Thymus (tissue), 11 donors: Measurements from ENCODE around the gene GNPTAB. TPM values are rescaled to one million over a fixed set of nuclear protein-coding genes. Genes with fewer than 3 reads are reported as not detected.
"Not testable (repeated sequence)": the region's sequence is repeated elsewhere in the genome, so short reads cannot be mapped to it uniquely, and the experiment has no call there.

Experiments used
- DNase-seq, 9 donors: peaks; one replicate each; pipeline ENCODE4 v3.0.0-alpha.2; 2013; ENCODE audit warnings: low spot score in 9 of 9, low read depth in 6 of 9, missing footprints in 1 of 9
- H3K27ac ChIP-seq, 2 donors: one replicate each; pipeline ENCODE4 v1.5.1; 2013; ENCODE audit warnings: control low read depth in 1 of 2, low read depth in 1 of 2, low read length in 1 of 2, mild to moderate bottlenecking in 1 of 2, moderate library complexity in 1 of 2
- H3K27me3 ChIP-seq, 2 donors: one replicate each; pipeline ENCODE4 v1.5.1; 2013; ENCODE audit warnings: low read length in 1 of 2; ENCODE audit not compliant: control insufficient read depth in 2 of 2, insufficient read depth in 1 of 2
- H3K36me3 ChIP-seq, 2 donors: one replicate each; pipeline ENCODE4 v1.5.1; 2013; ENCODE audit warnings: low read length in 1 of 2, mild to moderate bottlenecking in 1 of 2, moderate library complexity in 1 of 2; ENCODE audit not compliant: control insufficient read depth in 2 of 2, insufficient read depth in 2 of 2
- H3K4me1 ChIP-seq, 2 donors: one replicate each; pipeline ENCODE4 v1.5.1; 2013; ENCODE audit warnings: low read length in 2 of 2; ENCODE audit not compliant: control insufficient read depth in 2 of 2, insufficient read depth in 2 of 2
- H3K4me3 ChIP-seq, 2 donors: one replicate each; pipeline ENCODE4 v1.5.1; 2013; ENCODE audit warnings: low read length in 2 of 2, control low read depth in 1 of 2, mild to moderate bottlenecking in 1 of 2
- H3K9me3 ChIP-seq, 2 donors: one replicate each; pipeline ENCODE4 v1.5.1; 2013; ENCODE audit warnings: low read length in 1 of 2, mild to moderate bottlenecking in 1 of 2; ENCODE audit not compliant: control insufficient read depth in 2 of 2, insufficient read depth in 1 of 2
- WGBS: extraction: QIAGEN DNeasy Blood & Tissue Kit; methylation state at CpG from one replicate; pipeline ENCODE4 v1.1.7; 2013; 5-methylcytosine and 5-hydroxymethylcytosine counted together
- polyA plus RNA-seq: library from polyadenylated mRNA; stranded (reverse); fragments of 200-250 nt; gene quantifications from one replicate; pipeline ENCODE4 v1.2.3, GENCODE V29; 2013
- total RNA-seq: library from RNA; stranded (reverse); fragments of 120-200 nt; gene quantifications from one replicate; pipeline ENCODE4 v1.2.4, GENCODE V29; 2013
- donor health status: healthy.

Gene GNPTAB
- total and polyA plus RNA-seq, 2 donors = 20.6 to 44.8 TPM

DNA sequence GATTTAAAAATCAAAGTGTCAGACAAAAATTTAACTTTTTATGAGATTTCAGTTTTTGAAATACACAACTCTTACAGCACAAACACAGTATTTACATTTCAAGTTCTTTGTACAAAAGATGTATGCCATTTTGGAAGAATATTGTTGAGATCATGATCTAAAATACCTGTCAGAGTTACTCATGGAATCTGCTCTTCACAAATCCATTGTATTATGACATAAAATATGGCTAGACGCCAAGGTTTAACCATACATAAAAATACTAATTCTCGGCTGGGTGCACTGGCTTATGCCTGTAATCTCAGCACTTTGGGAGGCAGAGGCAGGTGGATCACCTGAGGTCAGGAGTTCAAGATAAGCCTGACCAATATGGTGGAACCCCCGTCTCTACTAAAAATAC lies 85.3 kb downstream of the GNPTAB start:
- no peak for DNase-seq
- 95% methylated on average over 3 of the region's 3 CpGs for WGBS
- Histone ChIP-seq H3K9me3 (no peaks in the 10 kb centered on the region), H3K4me1 (peaks cover 0 to 12% of the 10 kb centered on the region in 2 donors), H3K36me3 (peaks cover 11 to 48% of the 10 kb centered on the region in 2 donors), H3K27ac (no peak overlapping the region), H3K4me3 (no peak overlapping the region), H3K27me3 (no peaks in the 10 kb centered on the region)

DNA sequence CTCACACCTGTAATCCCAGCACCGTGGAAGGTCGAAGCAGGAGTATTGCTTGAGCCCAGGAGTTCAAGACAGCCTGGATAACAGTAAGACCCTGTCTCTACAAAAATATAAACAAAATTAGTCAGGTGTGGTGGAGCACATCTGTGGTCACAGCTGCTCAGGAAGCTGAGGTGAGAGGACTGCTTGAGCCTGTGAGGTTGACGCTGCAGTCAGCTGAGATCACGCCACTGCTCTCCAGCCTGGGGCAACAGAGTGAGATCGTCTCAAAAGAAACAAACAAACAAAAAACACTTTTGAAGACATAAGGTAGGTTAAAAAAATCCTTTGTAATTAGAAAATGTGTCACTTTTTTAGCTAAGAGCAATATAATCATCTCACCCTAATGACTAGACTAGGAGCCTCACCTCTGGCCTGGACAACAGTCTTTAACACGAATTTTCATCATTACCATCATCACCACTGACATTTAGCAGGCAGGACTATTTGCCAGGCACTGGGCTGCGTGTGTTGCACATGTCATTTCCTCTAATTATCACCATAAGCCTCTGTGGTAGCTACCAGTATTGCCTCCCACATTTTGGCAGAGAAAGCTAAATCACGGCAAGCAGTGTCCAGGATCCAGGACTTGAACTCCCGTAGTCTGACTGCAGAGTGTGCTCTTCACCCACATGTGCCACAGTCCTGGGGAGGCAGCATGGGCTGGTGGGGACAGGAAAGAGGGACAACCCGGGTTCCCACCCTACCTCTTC lies 86.9 kb downstream of the GNPTAB start:
- Histone ChIP-seq H3K27ac (peak overlapping the region; percentile 55 to 77), H3K9me3 (no peaks in the 10 kb centered on the region), H3K36me3 (peaks cover 7 to 36% of the 10 kb centered on the region in 2 donors), H3K4me1 (peaks cover 0 to 12% of the 10 kb centered on the region in 2 donors), H3K27me3 (no peaks in the 10 kb centered on the region), H3K4me3 (no peak overlapping the region)
- peak in 6 of 9 donors; percentile 12 to 62 (median 34) for DNase-seq
- 64% methylated on average over 10 of the region's 10 CpGs for WGBS

DNA sequence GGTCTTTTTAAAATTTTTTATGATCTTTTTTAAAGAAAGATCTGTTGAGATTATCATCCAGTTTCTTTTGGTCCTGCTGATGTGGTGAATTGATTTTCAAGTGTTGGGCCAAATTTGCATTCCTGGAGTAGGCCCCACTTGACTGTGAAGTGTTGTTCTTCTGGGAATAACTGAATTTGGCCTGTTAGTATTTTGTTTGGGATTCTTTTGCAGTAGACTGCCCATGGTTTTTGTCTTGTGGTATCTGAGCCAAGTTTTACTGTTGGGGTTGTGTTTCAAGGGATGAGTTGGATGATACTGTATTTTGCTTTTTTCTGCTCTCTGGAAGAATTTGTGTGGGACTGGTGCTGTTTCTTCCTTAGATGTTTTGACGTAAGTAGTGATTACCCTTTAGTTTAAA lies 87.5 kb downstream of the GNPTAB start:
- WGBS = 97% methylated on average over 1 of the region's 1 CpG
- Histone ChIP-seq H3K36me3 (peaks cover 7 to 32% of the 10 kb centered on the region in 2 donors), H3K9me3 (no peaks in the 10 kb centered on the region), H3K4me1 (peaks cover 0 to 12% of the 10 kb centered on the region in 2 donors), H3K4me3 (no peak overlapping the region), H3K27ac (peak overlapping the region in 1 of 2 donors; percentile 57), H3K27me3 (no peaks in the 10 kb centered on the region)
- no peak for DNase-seq

DNA sequence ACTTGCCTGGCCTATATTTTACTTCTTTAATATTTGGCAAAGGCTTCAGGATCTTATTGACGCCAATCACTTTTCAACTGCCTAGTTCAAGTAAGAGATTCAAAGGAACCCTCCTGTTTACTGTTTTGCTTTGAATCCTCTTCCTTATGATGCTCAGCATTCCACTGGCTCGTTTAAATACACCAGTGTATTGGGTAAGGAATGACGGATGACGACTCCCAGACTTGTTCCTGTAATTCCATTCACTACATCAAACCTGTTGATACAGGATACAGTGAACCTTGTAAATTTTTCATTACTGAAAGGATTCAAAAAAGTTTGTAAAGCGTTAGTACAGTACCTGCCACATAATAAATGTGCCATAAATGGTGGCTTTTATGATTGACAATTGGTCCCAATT lies 89.8 kb downstream of the GNPTAB start:
- DNase-seq = no peak
- Histone ChIP-seq H3K27ac (no peak overlapping the region), H3K9me3 (no peaks in the 10 kb centered on the region), H3K4me3 (no peak overlapping the region), H3K4me1 (peaks cover 0 to 12% of the 10 kb centered on the region in 2 donors), H3K36me3 (peaks cover 7 to 23% of the 10 kb centered on the region in 2 donors), H3K27me3 (no peaks in the 10 kb centered on the region)
- 94% methylated on average over 5 of the region's 5 CpGs for WGBS

GRCh38 chr12:101740566-101740965 lies 90.2 kb downstream of the GNPTAB start:
- H3K9me3 ChIP-seq = no peaks in the 10 kb centered on the region
- peaks cover 0 to 12% of the 10 kb centered on the region in 2 donors for H3K4me1 ChIP-seq
- no peak overlapping the region for H3K4me3 ChIP-seq
- 97% methylated on average over 5 of the region's 5 CpGs for whole genome bisulfite sequencing
- no peak for DNase-seq
- no peak overlapping the region for H3K27ac ChIP-seq
- H3K36me3 ChIP-seq = peaks cover 7 to 23% of the 10 kb centered on the region in 2 donors
- no peaks in the 10 kb centered on the region for H3K27me3 ChIP-seq

DNA sequence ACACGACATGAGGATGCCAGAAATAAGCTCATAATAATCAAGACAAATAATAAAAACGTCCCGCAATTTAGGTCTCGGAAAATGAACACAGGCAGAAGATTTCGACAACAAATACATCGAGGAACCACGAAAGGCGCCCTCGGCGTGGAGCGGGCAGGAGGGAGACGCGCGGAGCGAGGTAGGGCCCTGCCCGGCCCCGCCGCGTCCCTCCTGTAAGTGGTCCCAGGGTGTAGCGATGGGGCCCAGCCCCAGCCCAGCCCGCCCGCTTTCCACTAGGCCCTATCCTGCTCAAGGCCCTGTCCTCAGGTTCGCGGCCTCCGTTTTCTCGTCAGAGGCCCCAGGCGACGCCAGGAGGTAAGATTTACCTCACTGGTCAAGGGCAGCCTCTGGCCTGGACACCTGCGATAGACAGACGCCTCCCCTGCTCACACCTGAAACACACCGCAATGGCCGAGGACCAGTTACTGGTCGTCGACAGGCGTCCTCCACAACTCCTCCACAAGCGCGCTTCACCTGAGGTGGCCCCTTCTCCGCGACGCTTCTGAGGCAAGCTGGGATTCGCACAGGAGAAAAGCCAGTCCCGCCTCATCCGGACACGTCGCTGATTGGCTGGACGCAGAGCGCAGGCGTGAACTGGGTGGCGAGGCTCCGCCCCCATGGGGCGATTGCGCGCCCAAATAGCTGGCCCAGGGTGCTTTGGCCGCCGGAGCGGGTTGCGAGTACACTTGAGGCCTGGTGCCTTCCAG lies 91.7 kb downstream of the GNPTAB start, which contains the start of gene SYCP3:
Gene SYCP3 (minus strand): TSS at position 543 of the 746 bp plus-strand sequence. CDS start 1,527 bp downstream, outside the sequence.
- peaks cover 6 to 18% of the 10 kb centered on the region in 2 donors for H3K36me3 ChIP-seq
- WGBS = 98% methylated on average over 57 of the region's 57 CpGs
- no peak within 1 kb of the TSS for H3K4me3 ChIP-seq

GRCh38 chr12:101737476-101737875 lies 93.3 kb downstream of the GNPTAB start:
- H3K27ac ChIP-seq = no peak overlapping the region
- H3K4me3 ChIP-seq = no peak overlapping the region
- no peak for DNase-seq
- peaks cover 0 to 5% of the 10 kb centered on the region in 2 donors for H3K36me3 ChIP-seq
- no peaks in the 10 kb centered on the region for H3K4me1 ChIP-seq
- 93% methylated on average over 6 of the region's 6 CpGs for WGBS
- H3K27me3 ChIP-seq = no peaks in the 10 kb centered on the region
- H3K9me3 ChIP-seq = no peaks in the 10 kb centered on the region

More for the DNA sequence above, 91.7 kb downstream of the GNPTAB start, which contains the start of gene SYCP3:
- H3K4me1 ChIP-seq = peaks cover 0 to 7% of the 10 kb centered on the region in 2 donors
- H3K27ac ChIP-seq = no peak within 1 kb of the TSS
- H3K9me3 ChIP-seq = no peaks in the 10 kb centered on the region
- no peak for DNase-seq
- H3K27me3 ChIP-seq = no peaks in the 10 kb centered on the region

- WGBS = 97% methylated on average over 5 of the region's 5 CpGs
- H3K36me3 ChIP-seq, H3K27me3 ChIP-seq, H3K4me3 ChIP-seq, H3K27ac ChIP-seq, DNase-seq, H3K4me1 ChIP-seq, H3K9me3 ChIP-seq: not testable (repeated sequence)
These were observed 96.3 kb downstream of the GNPTAB start for GRCh38 chr12:101734482-101734881.

GRCh38 chr12:101733166-101733565 lies 97.6 kb downstream of the GNPTAB start:
- DNase-seq = no peak
- H3K36me3 ChIP-seq = peaks cover 0 to 3% of the 10 kb centered on the region in 2 donors
- WGBS = 98% methylated on average over 2 of the region's 2 CpGs

More at GRCh38 chr12:101733166-101733565, 97.6 kb downstream of the GNPTAB start:
- no peak overlapping the region for H3K4me3 ChIP-seq
- no peaks in the 10 kb centered on the region for H3K9me3 ChIP-seq
- no peaks in the 10 kb centered on the region for H3K27me3 ChIP-seq
- H3K27ac ChIP-seq = no peak overlapping the region
- no peaks in the 10 kb centered on the region for H3K4me1 ChIP-seq
